Activated CD8-positive, alpha-beta memory T cell treated with anti-CD3 and anti-CD28 coated beads, Interleukin-2, amount 10 ng/mL, durations not matched to agents 7 days and 5 days (primary cell): Measurements from ENCODE around the gene NBDY. TPM values are rescaled to one million over a fixed set of nuclear protein-coding genes. Genes with fewer than 3 reads are reported as not detected.
A peak's percentile ranks its signal among the peaks of the same experiment; 100 is the strongest.

Experiments
- ATAC-seq: fragments of 150-1000 bp; cut with Tn5 transposase; one replicate; pipeline ENCODE4 v1.10.0; 2021; ENCODE audit warnings: moderate library complexity
- CTCF ChIA-PET: fragments of 350-600 bp; sonication (Branson Sonifier 250); formaldehyde crosslinking; loops from one replicate; lab custom pipeline; 2021; ENCODE audit warnings: antibody characterized with exemption; lab: Charles Lee
- DNase-seq: peaks from one replicate; pipeline ENCODE4 v3.0.0-alpha.2; 2020
- H3K27ac Mint-ChIP-seq: one replicate; pipeline ENCODE4 v1.8.0; 2021; ENCODE audit warnings: mild to moderate bottlenecking, mixed read lengths
- H3K27me3 Mint-ChIP-seq: one replicate; pipeline ENCODE4 v1.8.0; 2021; ENCODE audit warnings: mixed read lengths
- H3K36me3 Mint-ChIP-seq: one replicate; pipeline ENCODE4 v1.8.0; 2021; ENCODE audit warnings: mild to moderate bottlenecking, mixed read lengths
- H3K4me1 Mint-ChIP-seq: one replicate; pipeline ENCODE4 v1.8.0; 2021; ENCODE audit warnings: mixed read lengths
- H3K4me3 Mint-ChIP-seq: one replicate; pipeline ENCODE4 v1.8.0; 2021; ENCODE audit warnings: mild to moderate bottlenecking, moderate library complexity, mixed read lengths
- H3K9me3 Mint-ChIP-seq: one replicate; pipeline ENCODE4 v1.8.0; 2022; ENCODE audit warnings: low read depth, mixed read lengths
- total RNA-seq, 2 experiments: library from RNA; stranded (reverse); gene quantifications; one replicate each; pipeline ENCODE4 v1.2.3, GENCODE V29; 2021

Gene NBDY
- total RNA-seq, 2 experiments from 2014 or later = 30.4 to 40.1 TPM

DNA sequence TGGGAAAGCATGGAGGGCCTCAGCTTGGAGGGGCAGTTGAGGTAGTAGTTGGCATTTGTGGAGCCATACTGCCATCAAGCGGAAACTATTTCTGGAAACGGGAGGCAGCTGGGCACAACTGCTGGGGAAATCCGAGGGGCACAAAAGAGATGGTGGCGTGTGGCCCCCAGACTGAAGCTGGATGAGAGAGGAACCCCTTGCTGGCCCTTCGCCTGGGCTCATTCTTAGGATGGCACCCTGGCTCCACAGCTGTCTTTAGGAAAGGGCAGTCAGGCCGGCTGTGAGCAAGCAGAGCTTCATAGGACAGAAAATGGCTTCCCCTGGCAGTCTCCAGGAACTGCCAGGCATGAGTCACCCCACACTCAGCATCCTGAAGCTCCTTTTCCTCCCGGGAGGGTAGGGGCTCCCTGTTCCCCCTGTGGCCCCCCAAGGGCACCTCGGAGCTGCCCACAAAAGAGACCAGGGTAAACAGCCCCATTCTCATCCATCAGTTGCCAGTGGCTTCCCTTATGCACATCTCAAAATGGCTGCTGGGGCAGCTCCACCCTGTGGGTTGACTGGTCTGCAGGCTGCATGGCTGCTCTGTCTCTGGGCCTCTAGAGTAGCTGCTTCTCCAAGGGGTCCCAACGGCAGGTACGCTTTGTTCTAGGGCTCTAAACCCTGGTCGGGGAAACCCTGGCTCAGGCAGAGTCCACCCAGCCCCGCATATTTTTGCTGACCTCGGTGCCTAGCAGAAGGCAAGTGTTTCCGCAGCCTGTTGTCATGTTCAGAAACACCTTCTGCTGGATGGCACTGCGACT lies 64.7 kb downstream of the NBDY start:
- CTCF ChIA-PET = interaction anchor here (1.3 kb wide), 1 partner anchor 185 kb away, joined by 4 read pairs; no protein-coding TSS in a partner anchor
- DNase-seq = peak; percentile 1
- Mint-ChIP-seq H3K27me3 (no peaks in the 10 kb centered on the region), H3K27ac (no peak overlapping the region), H3K4me3 (no peak overlapping the region), H3K36me3 (peaks cover 4% of the 10 kb centered on the region), H3K9me3 (no peaks in the 10 kb centered on the region), H3K4me1 (peaks cover 23% of the 10 kb centered on the region)
- ATAC-seq = no peak

DNA sequence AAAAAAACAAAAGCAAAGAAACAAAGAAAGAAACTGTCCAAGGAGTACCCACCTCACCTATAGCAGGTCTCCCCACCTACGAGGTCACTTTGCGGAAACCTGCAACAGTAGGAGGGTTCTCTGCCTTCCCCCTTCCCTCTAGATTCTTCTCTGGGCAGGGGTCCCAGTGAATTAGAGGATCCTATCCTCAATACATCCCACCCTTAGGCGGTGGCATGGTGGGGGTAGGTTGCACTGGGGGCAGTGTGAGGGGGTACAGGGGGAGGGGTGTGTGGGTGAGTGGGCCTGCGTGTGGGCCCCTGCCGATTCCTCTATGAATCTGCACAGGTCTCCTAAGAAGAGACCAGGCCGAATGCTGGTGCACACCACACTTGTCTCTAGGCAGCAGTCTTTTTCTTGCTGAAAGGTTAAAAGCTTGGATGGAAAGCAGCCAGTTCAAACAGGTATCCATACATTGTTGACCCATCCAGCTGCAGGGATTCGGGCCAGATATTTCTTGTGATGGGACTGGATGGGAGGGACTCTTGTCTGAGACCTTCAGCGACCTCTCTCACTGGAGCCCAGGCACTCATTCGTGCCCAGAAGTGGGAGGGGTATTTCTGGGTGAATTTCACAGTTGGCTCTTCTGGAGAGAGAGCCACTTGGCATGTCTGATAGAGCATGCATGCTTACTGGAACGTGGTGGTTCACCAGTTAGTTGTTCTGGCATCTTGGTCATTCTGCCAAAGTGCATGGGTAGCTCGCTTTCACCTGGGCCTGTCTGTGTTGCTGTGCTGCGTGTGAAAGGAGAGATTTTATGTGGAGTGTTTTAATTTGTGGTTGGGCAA lies 65.6 kb downstream of the NBDY start:
- CTCF ChIA-PET = no interaction called here
- H3K9me3 Mint-ChIP-seq = no peaks in the 10 kb centered on the region
- no peak overlapping the region for H3K27ac Mint-ChIP-seq
- H3K4me1 Mint-ChIP-seq = peaks cover 26% of the 10 kb centered on the region
- H3K27me3 Mint-ChIP-seq = no peaks in the 10 kb centered on the region
- ATAC-seq (no peak), DNase-seq (peak; percentile 25)
- H3K4me3 Mint-ChIP-seq = no peak overlapping the region
- H3K36me3 Mint-ChIP-seq = peaks cover 4% of the 10 kb centered on the region

DNA sequence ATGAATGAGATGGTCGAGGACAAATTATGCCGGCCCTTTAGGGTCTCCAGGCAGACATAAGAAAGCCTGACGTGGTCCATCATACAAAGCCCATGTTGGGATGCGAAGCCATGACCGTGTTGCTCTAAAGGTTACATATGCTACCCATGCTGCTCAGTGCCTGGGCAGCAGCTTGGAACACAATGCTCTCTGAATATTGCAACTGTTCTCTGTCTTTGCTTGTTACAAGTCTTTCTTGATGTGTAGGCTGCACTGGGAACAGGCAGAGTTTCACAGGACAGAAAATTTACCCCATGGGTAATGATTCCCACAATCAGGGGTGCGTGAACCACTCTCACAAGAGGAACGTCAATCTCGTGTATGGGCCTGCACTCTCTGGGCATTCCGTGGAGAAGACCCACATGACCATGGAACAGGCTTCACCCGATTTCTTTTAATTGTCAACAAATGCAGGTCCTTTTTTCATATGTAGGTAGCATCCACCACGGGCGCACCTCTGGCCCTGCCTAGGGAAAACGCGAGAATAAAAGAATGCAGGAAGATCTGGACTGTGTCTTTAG lies 66.3 kb downstream of the NBDY start:
- no peak for ATAC-seq
- Mint-ChIP-seq H3K36me3 (peaks cover 4% of the 10 kb centered on the region), H3K27me3 (no peaks in the 10 kb centered on the region), H3K4me1 (peaks cover 33% of the 10 kb centered on the region), H3K4me3 (no peak overlapping the region), H3K27ac (no peak overlapping the region), H3K9me3 (no peaks in the 10 kb centered on the region)
- CTCF ChIA-PET = no interaction called here
- DNase-seq = no peak

DNA sequence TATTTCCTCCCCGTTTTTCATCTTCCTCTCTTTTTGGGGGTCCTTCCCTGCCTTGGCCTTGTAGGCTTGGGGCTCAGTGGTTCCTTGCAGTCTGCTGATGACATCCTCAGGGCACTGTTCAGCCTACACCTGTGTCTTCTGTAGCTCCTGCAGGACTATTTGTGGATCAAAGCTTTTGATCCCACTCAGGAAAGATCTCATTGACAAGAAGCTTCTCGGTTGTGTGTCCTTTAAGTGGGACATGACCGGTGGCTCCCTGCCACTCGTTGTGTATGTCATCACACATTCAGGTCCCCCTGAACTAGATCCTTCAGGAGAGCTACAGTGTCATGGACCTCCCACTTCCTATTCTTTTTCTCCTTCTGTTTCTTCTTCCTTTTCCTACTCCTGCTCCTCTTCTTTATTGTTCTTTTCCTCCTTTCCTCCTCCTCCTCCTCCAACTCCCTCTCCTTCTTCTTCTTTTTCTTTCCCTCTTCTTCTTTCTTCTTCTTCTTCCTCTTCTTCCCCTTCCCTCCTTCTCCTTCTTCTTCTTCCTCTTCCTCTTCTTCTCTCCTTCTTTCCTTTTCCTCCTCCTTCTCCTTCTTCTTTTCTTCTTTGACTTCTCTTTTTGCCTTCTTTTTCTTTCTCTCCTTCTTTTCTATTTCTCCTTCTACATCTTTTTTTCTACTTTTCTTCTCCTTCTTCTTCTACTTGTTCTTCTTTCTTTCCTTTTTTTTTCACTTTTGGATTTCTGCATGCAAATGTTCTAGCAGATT lies 67.8 kb downstream of the NBDY start:
- no peaks in the 10 kb centered on the region for H3K9me3 Mint-ChIP-seq
- H3K27me3 Mint-ChIP-seq = no peaks in the 10 kb centered on the region
- peaks cover 6% of the 10 kb centered on the region for H3K36me3 Mint-ChIP-seq
- CTCF ChIA-PET = no interaction called here
- H3K27ac Mint-ChIP-seq = no peak overlapping the region
- DNase-seq (no peak), ATAC-seq (no peak)
- no peak overlapping the region for H3K4me3 Mint-ChIP-seq
- peaks cover 45% of the 10 kb centered on the region for H3K4me1 Mint-ChIP-seq

GRCh38 chrX:56797574-56798338 lies 68.7 kb downstream of the NBDY start:
- no peak for ATAC-seq
- H3K27me3 Mint-ChIP-seq = no peaks in the 10 kb centered on the region
- peak overlapping the region; percentile 53 for H3K27ac Mint-ChIP-seq
- CTCF ChIA-PET = no interaction called here
- H3K4me3 Mint-ChIP-seq = no peak overlapping the region
- peaks cover 41% of the 10 kb centered on the region for H3K4me1 Mint-ChIP-seq
- peaks cover 2% of the 10 kb centered on the region for H3K36me3 Mint-ChIP-seq
- no peak for DNase-seq
- no peaks in the 10 kb centered on the region for H3K9me3 Mint-ChIP-seq

DNA sequence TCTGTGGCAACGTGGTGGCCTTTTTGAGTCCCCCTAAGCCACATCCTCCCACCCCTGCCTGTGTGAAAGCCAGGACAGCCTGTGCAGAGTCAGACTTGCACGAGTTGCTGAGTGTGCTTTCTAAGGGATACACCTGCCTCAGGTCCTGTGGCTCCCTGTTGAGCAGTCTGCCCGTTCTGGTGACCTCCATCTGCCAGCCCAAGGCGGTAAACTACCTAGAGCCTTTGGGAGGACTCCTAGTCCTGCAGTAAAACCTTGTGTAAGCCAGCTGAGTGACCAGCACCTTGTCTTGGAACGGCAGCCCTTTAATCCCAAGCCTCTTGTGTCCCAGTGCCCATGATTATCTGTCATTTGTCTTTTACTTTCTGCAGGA lies 69.3 kb downstream of the NBDY start:
- Mint-ChIP-seq H3K27ac (no peak overlapping the region), H3K4me1 (peaks cover 41% of the 10 kb centered on the region)
- peak; percentile 49 for DNase-seq

DNA sequence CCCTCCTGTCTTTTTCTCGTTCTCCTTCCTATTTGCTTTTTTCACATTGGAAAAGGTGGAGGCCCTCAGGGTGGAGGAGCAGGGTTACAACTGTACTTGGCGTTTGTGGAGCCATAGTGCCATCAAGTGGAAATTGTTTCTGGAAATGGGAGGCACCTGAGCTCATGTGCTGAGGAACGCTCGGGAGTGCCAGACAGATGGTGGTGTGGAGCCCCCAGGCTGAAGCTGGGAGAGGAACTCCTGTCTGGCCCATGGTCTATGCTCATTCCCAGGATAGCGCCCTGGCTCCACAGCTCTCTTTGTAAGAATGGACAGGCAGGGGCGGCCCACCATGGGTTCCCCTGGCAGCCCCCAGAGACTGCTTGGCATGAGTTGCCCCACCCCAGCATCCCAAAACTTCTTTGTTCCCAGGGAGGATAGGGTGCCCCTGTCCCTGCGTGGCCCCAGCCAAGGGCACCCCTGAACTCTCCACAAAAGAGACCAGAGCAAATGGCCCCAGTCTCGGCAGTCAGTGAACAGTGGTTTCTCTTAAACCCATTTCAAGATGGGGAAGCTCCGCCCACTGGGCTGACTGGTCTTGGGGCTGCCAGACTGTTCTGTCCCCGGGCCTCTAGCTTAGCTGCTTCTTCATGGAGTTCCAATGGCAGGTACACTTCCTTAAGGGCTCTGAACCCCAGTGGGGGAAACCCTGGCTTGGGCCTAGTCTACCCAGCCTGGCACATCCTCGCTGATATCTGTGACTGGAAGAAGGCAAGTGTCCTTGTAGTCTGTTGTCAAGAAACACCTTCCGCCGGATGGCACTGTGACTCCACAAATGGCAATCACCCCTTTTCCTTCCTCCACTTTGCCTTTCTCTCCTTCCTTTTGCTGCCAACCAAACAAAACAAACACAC lies 70.1 kb downstream of the NBDY start:
- Mint-ChIP-seq H3K36me3 (peaks cover 2% of the 10 kb centered on the region), H3K27ac (no peak overlapping the region), H3K4me3 (no peak overlapping the region), H3K9me3 (no peaks in the 10 kb centered on the region), H3K4me1 (peaks cover 43% of the 10 kb centered on the region), H3K27me3 (no peaks in the 10 kb centered on the region)
- CTCF ChIA-PET = no interaction called here
- DNase-seq (no peak), ATAC-seq (no peak)

More for the DNA sequence above, 69.3 kb downstream of the NBDY start:
- peak; percentile 29 for ATAC-seq
- peaks cover 2% of the 10 kb centered on the region for H3K36me3 Mint-ChIP-seq
- H3K9me3 Mint-ChIP-seq = no peaks in the 10 kb centered on the region
- no peak overlapping the region for H3K4me3 Mint-ChIP-seq
- CTCF ChIA-PET = no interaction called here
- no peaks in the 10 kb centered on the region for H3K27me3 Mint-ChIP-seq

- H3K27ac Mint-ChIP-seq = peak overlapping the region; percentile 90
- H3K27me3 Mint-ChIP-seq = no peaks in the 10 kb centered on the region
- ATAC-seq = no peak
- no peak for DNase-seq
- CTCF ChIA-PET = no interaction called here
- H3K9me3 Mint-ChIP-seq = no peaks in the 10 kb centered on the region
- H3K36me3 Mint-ChIP-seq = peaks cover 3% of the 10 kb centered on the region
- H3K4me3 Mint-ChIP-seq = no peak overlapping the region
- H3K4me1 Mint-ChIP-seq = peaks cover 43% of the 10 kb centered on the region
Measured at GRCh38 chrX:56800307-56800706, 71.3 kb downstream of the NBDY start.

DNA sequence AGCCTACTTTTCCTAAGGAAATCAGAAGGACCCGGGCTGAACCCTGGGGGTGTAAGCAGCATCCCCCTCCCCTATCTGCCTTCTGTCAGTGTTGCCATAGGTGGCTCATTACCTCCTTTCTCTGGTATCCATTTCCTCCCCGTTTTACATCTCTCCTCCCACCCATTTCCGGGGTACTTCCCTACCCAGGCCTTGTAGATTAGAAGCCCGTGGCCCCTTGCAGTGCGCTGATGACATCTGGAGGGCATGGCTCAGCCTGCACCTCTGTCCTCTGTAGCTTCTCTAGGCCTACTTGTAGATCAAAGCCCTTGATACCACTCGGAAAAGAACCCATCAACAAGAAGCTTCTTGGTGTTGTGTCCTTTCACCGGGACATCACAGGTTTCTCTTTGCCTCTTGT lies 71.8 kb downstream of the NBDY start:
- Mint-ChIP-seq H3K4me1 (peaks cover 43% of the 10 kb centered on the region), H3K27me3 (no peaks in the 10 kb centered on the region), H3K36me3 (peaks cover 3% of the 10 kb centered on the region), H3K9me3 (no peaks in the 10 kb centered on the region), H3K4me3 (peak overlapping the region; percentile 42), H3K27ac (peak overlapping the region; percentile 90)
- peak; percentile 62 for DNase-seq
- peak; percentile 84 for ATAC-seq
- CTCF ChIA-PET = no interaction called here

DNA sequence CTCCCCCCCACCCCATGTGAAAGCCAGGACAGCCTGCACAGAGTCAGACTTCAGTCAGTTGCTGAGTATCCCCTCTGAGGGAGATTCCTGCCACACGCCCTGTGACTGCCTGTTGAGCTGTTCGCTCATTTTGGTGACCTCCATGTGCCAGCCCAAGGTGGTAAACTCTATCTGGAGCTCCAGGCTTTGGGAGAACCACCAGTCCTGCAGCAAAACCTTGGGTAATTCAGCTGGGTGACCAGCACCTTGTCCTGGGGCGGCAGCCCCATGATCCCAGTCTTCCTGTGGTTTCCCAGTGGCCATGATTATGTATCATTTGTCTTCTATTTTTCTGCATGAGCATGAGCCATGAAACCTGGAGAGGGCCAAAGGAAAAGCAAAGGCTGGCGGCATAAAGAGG lies 73.4 kb downstream of the NBDY start:
- Mint-ChIP-seq H3K27ac (no peak overlapping the region), H3K27me3 (no peaks in the 10 kb centered on the region), H3K4me3 (no peak overlapping the region), H3K4me1 (peaks cover 40% of the 10 kb centered on the region), H3K36me3 (peaks cover 3% of the 10 kb centered on the region), H3K9me3 (no peaks in the 10 kb centered on the region)
- CTCF ChIA-PET = interaction anchor here (0.9 kb wide), 1 partner anchor 176 kb away, joined by 4 read pairs; no protein-coding TSS in a partner anchor
- ATAC-seq (no peak), DNase-seq (no peak)

- Mint-ChIP-seq H3K27ac (peak overlapping the region; percentile 36), H3K36me3 (peaks cover 3% of the 10 kb centered on the region), H3K4me3 (no peak overlapping the region), H3K9me3 (no peaks in the 10 kb centered on the region), H3K27me3 (no peaks in the 10 kb centered on the region), H3K4me1 (peaks cover 32% of the 10 kb centered on the region)
- CTCF ChIA-PET = interaction anchor here (0.9 kb wide), 1 partner anchor 175 kb away, joined by 4 read pairs; no protein-coding TSS in a partner anchor
- DNase-seq (peak; percentile 66), ATAC-seq (peak; percentile 46)
Measured at GRCh38 chrX:56802921-56803849, 74.1 kb downstream of the NBDY start.
